Head of caudate nucleus (tissue), 42 donors: Measurements from ENCODE around the gene OR6C65.
"Not testable (repeated sequence)": the region's sequence is repeated elsewhere in the genome, so short reads cannot be mapped to it uniquely, and the experiment has no call there.

Experiments
- DNase-seq, 42 donors: peaks; one replicate each; pipeline versions ENCODE4 v3.0.0 to v3.0.0-alpha.2; 2020 to 2021; ENCODE audit warnings: mixed read lengths in 7 of 42
- intact Hi-C: fragments of 100-400 bp; cut with DNase I; formaldehyde crosslinking; loops from one replicate; pipeline ENCODE4 v1.15.0; 2022

The OR6C65 gene

DNA sequence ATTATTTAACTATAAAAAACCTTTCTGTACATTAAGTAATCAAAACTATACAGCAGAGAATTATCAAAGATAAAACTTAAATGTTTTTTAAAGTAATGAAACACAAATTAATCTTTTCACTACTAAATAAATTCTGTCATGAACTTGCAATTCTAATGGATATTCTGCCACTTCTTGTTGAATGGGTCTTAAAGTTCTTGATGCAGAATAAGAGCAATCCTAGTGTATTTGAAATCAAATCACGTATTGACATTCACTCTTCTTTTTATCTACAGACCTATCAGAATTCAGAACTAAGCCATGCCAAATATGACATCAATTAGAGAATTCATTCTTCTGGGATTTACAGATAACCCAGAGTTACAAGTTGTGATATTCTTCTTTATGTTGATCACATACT, at the start of gene OR6C65:
TSS of gene OR6C65 (plus strand) at position 301 of the 400 bp plus-strand sequence. CDS start at position 301, 0 bp downstream.
- intact Hi-C loops: no loop called here
- DNase-seq: no peak

DNA sequence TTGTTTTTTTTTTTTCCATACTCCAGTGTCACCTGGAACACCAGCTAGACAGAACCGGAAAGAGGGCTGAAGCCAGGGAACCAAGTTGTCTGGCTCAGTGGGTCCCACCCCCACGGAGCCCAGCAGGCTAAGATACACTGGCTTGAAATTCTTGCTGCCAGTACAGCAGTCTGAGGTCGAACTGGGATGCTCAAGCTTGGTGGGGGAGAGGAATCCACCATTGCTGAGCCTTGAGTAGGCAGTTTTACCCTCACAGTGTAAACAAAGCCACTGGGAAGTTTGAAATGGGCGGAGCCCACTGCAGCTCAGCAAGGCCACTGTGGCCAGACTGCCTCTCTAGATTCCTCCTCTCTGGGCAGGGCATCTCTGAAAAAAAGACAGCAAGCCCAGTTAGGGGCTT, 45.0 kb upstream of the OR6C65 start:
- DNase-seq, intact Hi-C loops: not testable (repeated sequence)

DNA sequence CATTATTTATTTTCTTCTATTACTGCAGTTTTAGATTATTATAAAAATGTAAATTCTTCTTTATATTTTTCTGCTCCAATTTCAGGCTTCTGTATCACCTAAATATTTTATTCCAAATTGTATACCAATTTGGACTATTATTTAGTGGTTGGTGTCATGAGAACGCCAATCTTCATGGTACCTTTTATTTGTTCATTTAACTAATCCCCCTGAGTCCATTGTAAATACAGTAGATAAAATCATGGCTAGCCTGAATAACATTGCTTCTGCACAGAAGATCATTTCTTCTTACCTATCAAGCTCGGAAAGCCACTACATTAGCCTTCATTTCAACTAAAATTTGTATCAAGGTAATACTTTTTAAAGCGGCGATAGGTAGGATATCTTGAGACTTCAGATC, 37.7 kb upstream of the OR6C65 start, which contains the start of gene OR6C75:
TSS of gene OR6C75 (plus strand) at position 301 of the 400 bp plus-strand sequence. CDS start 2,136 bp downstream, outside the sequence.
- DNase-seq: no peak
- intact Hi-C loops: no loop called here

DNA sequence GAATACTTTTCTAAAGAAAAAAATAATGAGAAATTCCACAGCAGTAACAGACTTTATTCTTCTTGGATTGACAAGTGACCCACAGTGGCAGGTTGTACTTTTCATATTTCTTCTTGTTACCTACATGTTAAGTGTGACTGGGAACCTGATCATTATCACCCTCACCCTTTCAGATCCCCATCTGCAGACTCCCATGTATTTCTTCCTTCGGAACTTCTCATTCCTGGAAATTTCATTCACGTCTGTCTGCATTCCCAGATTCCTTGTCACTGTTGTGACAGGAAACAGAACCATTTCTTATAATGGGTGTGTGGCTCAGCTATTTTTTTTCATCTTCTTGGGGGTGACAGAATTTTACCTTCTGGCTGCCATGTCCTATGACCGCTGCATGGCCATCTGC, 35.2 kb upstream of the OR6C65 start:
- intact Hi-C loops: no loop called here
- DNase-seq: no peak

DNA sequence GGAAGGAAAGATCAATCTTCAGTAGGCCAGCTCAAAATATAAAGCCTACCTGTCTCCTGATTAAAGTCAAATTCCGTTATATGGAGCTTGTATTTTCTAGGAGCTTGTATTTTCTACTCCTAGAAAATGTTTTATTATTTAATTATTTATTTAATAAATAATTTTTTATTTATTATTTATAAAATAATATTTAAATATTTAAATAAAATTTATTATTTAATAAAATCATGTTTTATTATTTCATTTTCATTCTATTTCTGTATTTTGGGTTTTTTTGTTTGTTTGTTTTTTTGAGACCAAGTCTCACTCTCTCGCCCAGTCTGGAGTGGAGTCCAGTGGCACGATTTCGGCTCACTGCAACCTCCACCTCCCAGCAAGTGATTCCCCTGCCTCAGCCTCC, 27.8 kb upstream of the OR6C65 start:
- intact Hi-C loops: no loop called here

DNA sequence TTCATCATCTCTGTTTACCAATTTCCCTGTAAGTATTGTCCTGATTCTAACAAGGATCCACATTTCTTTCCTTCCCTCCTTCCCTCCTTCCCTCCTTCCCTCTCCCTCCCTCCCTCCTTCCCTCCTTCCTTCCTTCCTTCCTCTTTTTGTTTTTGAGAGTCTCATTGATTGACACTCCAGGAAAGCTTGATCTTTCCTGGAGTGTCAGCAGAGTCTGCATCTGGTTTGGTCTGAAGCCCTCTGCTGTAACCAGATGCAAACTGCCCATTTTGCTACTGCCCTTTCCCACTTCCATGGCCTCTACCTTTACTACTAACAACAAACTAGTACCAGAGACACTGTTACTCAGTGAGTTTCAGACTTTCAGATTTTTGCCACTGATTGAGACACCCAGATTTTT, 14.4 kb upstream of the OR6C65 start:
- intact Hi-C loops: no loop called here
- DNase-seq: no peak

More for the DNA sequence above, 27.8 kb upstream of the OR6C65 start:
- no peak for DNase-seq

DNA sequence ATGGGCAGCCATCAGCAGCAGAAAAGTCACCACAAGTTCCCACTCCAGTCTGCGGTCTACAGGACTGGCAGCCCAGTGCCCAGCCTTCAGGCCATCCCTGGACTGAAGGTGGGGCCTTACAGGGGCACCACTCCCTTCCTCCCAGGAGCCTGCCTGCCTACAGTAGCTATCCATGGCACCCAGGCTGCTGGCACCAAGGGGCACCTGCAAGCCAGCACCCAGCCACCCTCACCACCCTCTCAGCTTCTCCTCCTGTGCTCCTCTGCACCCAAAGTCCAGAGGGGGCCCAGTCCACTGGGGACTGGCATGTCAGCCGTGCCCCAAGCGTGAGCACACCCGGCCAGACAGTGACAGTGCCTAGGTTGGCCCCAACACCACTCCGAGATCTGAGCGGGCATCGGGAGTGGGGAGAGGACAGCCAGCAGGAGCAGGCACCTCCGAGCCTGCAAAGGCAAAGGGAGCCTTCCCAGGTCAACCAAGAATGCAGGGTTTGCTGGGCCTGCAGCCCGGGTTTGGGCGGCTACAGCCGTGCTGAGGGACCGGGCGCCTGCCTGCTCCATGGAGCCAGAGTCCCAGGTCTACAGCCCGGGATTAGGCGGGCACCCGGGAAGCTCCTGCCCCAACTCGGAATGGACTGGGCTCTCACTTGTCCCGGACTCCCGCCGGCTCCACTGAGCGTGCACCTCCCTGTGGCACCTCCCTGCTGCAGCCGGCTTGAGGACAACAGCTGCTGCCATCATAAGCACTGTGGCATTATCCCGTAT, 8.1 kb upstream of the OR6C65 start:
- intact Hi-C loops: no loop called here
- peak in 1 of 42 donors; percentile 11 for DNase-seq

DNA sequence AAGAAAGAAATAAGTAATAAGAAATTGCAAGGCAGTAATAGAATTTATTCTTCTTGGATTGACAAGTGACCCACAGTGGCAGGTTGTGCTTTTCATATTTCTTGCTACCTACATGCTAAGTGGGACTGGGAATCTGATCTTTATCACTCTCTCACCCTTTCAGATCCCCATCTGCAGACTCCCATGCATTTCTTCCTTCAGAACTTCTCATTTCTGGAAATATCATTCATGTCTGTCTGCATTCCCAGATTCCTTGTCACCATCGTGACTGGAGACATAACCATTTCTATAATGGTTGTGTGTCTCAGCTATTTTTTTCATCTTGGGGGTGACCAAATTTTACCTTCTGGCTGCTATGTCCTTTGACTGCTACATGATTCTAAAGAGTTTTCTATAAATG, 4.0 kb upstream of the OR6C65 start:
- intact Hi-C loops: no loop called here
- no peak for DNase-seq

DNA sequence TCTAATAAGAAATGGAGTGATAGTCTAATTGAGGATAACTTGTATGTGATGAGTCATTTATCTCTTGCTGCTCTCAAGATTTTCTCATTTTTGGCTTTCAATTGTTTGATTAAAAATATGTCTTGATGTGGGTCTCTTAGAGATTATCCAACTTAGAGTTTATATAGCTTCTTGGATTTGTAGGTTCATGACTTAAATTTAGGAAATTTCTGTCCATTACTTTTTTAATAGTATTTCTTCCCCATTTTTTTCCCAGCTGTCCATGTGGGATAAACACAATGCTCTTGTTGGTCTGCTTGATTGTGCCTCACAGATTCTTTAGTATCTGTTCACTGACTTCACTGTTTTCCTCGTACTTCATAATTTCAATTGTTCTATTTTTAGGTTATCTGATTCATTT, 7.5 kb downstream of the OR6C65 start:
- intact Hi-C loops: no loop called here
- DNase-seq: no peak

DNA sequence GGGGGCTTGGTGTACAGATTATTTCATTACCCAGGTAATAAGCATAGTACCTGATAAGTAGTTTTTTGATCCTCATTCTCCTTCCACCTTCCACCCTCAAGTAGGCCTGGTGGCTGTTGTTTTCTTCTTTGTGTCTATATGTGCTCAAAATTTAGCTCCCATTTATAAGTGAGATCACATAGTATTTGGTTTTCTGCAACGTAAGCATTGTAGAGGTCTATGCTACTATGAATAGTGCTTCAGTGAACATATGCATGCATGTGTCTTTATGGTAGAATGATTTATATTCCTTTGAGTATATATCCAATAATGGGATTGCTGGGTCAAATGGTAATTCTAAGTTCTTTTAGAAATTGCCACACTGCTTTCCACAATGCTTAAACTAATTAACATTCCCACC, 8.8 kb downstream of the OR6C65 start:
- intact Hi-C loops, DNase-seq: not testable (repeated sequence)

DNA sequence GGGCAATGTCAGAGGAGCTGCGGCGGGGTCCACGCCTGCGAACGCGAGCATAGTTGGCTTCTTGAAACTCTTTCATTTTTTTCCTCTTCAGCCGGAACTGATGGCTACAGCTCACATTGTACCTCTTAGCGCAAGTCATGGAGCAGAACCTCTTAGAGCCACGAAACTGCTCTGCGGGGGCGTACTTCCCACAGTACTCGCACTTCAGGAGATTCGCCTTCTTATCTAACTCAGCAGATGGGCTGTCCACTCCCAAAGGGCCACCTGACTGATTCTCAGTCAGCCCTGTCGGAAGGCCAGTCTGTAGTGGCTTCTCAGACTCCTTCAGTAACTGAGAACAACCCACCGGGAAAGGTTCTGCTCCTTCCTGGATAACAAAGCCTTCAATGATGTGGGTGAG, 11.8 kb downstream of the OR6C65 start:
- intact Hi-C loops, DNase-seq: not testable (repeated sequence)

DNA sequence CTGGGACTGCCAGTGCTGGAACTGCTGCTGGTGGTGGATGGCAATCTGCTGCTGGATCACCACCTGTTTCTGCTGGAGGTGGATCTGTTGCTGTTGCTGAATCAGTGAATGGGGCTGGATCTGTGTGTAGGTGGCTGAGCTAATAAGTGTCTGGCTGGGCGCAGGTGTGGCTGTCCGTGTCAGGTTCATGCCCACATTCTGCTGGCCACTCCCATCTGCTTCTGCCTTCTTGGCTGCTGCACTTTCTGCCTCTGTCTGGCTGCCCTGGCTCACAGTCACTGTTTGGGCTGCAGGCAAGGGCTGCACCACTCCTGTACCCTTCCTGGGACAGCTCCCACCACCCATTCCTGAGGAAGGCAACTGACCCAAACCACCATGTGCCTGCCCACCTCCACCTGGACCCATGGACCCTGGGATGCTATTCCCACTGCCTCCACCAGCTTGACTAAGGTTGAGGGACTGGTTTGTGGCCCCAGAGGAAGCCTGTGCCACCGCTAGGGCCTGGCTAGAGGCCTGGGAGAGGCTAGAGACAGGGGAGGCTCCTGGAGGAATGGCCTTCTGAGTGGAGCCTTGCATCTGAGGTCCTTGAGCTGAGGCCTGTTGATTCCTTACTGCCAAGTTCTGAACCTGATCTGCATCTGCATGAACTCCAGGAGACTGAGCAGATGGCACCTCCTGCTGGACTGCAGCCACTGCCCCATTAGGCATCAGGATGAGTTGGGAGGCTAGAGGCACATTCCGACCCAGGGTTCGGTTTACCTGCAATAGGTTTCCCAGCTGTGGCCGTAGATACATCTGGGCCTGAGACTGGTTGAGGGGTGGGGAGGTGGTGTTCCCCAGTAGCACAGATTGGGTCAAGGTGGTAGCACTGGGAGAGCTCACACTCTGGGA, 13.4 kb downstream of the OR6C65 start:
- DNase-seq: peak in 4 of 42 donors; percentile 1 to 9 (median 4)
- intact Hi-C loops: not testable (repeated sequence)

DNA sequence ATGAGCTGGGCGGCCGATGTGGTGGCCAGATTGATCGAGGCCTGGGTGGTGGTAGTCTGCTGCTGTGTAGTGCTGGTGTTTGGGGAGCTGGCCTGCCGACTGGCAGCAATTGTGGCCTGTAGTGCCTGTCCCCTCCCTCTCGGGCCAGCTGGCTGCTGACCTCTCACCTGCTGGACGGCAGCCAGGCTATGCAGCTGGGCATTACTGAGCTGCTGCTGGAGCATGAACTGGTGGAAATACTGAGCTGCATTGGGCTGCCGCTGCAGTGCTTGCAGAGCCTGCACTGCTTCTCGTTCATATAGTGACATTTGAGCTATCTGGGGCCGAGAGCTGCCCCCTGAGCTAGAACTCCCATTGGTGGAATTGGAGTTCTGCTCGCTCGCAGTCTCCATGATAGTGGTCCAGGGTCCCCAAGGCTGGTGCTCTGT, 14.1 kb downstream of the OR6C65 start:
- peak in 1 of 42 donors; percentile 3 for DNase-seq
- intact Hi-C loops: not testable (repeated sequence)

DNA sequence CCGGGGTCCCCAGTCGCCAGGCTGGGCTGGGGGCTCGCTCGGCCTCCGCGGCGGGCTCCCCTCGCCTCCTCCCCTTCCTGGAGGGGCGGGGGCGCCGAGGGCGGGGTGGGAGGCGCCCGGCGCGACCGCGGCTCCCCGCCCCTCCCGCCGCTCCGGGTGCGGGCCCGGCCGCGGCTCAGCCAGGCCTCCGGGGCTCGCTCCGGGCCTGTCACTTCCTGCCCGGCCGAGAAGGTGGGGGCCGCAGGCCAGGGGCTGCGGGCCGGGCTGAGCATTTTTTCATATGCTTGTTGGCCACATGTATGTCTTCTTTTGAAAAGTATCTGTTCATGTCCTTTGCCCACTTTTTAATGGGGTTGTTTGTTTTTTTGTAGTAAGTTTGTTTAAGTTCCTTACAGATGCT, 14.6 kb downstream of the OR6C65 start:
- DNase-seq, intact Hi-C loops: not testable (repeated sequence)

DNA sequence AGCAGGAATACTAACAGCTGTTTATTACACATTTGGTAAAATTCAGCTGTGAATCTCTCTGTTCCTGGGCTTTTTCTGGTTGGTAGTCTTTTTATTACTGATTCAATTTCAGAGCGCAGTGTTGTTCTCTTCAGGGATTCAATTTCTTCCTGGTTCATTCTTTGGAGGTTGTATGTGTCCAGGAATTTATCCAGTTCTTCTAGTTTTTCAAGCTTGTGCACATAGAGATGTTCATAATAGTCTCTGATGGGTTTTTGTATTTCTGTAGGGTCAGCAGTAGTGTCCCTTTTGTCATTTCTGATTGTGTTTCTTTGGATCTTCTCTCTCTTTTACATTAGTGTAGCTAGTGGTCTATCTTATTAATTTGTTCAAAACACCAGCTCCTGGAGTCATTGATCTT, 16.6 kb downstream of the OR6C65 start:
- intact Hi-C loops: no loop called here
- DNase-seq: no peak

DNA sequence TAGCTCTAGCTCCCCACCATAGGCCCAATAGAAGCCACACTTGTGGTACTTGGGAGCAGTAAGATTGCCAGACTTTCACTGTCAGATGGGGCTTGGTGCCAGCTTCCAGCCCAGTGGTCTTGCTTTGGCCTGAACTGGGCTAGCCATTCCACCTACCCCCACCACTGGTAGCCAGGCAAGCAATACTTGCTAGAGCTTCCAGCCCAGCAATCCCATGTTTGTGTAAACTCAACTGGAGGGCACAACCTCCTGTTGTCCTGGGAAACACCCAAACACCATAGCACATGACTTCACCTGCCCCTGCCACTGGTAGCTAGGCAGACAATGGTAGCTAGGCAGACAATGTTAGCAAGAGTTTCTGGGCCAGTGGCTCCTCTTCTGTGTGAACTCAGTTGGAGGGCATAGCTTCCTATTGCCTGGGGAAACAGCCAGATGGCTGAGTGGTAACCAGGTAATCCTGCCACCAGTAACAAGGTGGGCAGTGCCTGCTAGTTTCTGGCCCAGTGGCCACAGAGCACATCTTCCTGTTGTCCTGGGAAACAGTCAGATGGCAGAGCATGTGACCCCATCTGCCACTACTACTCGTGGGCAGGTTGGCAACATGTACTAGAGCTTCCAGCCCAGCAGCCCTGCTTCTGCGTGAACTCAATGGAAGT, 20.1 kb downstream of the OR6C65 start:
- no peak for DNase-seq
- intact Hi-C loops: no loop called here

DNA sequence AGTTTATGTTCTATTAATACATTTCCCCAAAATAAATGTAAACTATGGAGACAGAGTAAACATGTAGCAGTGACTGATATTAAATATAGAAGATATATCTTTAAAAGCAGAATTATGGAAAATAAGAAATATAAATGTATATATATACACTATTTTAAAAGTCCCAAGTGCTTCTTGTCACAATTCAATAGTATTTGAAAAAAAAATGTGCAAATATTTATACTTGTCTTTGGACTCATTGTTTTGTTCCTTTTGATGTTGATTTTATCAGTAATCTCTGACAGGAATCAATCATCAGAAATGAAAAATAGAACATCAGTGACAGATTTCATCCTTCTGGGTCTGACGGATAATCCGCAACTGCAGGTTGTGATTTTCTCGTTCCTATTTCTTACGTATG, 25.6 kb downstream of the OR6C65 start, which contains the start of gene OR6C76:
TSS of gene OR6C76 (plus strand) at position 301 of the 400 bp plus-strand sequence. CDS start at position 301, 0 bp downstream.
- intact Hi-C loops: no loop called here
- DNase-seq: no peak

DNA sequence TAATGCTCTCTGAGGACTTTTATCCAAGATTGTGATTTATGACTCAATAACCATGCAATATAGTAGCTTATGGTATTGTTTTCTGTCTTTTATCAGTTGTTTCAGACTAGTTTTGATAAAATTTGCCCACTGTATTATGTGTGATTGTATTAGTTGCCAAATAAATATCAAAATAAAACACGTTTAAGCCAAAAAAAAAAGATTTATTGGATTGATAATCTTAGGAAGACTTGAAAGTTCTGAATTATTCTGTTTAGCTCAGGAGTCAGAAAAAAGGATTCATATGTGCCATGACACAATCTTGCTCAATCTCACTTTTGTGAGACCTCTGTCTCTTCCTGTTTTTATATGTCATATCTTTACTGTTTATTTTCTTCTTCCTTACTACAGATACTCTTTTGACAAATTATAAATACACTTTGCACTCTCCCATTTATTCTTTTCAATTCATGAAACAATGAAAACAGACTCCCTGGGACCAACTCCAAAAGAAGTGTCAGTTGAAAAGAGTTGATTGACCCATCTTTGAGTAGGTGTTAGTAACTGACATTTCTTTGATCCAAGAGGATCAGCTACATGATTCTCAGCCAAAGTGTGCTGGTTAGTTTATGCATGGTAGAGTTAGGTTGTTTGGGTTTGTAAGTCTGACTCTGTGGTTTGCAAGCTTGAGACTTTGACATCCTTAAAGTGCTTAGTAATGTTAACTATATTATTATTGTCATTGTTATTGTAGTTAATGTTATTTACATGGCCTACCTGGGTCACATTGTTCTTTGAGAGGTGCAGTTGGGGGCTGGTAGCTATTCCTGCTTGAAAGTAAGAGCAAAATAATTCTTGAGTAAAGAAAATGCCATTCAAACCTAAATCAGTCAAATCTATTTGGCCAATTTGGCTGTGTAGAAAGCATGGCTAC, 28.3 kb downstream of the OR6C65 start:
- no peak for DNase-seq
- intact Hi-C loops: no loop called here
